Upper lobe of left lung (tissue), 6 donors: ENCODE data around the gene COL19A1. TPM values are rescaled to one million over a fixed set of nuclear protein-coding genes. Genes with fewer than 3 reads are reported as not detected.

Source experiments
- ATAC-seq, 2 donors: fragments of 200-7000 bp; cut with Tn5 transposase; one replicate each; pipeline ENCODE4 v1.9.1; 2022; ENCODE audit warnings: mild to moderate bottlenecking in 2 of 2, moderate library complexity in 2 of 2; ENCODE audit not compliant: low FRiP score in 2 of 2
- DNase-seq, 2 donors: peaks; one replicate each; pipeline ENCODE4 v3.0.0-alpha.2; 2019 to 2020
- H3K27ac ChIP-seq, 4 donors: fragments of 200-600 bp; sonication (generic); one replicate each; pipeline ENCODE4 v1.5.1; 2016 to 2019
- H3K27me3 ChIP-seq, 4 donors: fragments of 200-600 bp; sonication (generic); one replicate each; pipeline ENCODE4 v1.5.1; 2017 to 2019
- H3K36me3 ChIP-seq, 4 donors: fragments of 200-600 bp; sonication (generic); one replicate each; pipeline ENCODE4 v1.5.1; 2016 to 2019
- H3K4me1 ChIP-seq, 4 donors: fragments of 200-600 bp; sonication (generic); one replicate each; pipeline ENCODE4 v1.5.1; 2018 to 2019
- H3K4me3 ChIP-seq, 4 donors: fragments of 200-600 bp; sonication (generic); one replicate each; pipeline ENCODE4 v1.5.1; 2017 to 2019; ENCODE audit warnings: mild to moderate bottlenecking in 2 of 4, moderate library complexity in 1 of 4
- H3K9me3 ChIP-seq, 4 donors: fragments of 200-600 bp; sonication (generic); one replicate each; pipeline ENCODE4 v1.5.1; 2018 to 2019
- EP300 ChIP-seq, 4 donors: sonication (generic); formaldehyde crosslinking; IDR thresholded peaks; one replicate each; pipeline ENCODE4 v1.5.1; 2017; ENCODE audit warnings: antibody characterized with exemption in 4 of 4, control low read depth in 2 of 4
- POLR2A ChIP-seq, 4 donors: fragments of 450-650 bp; IDR thresholded peaks; one replicate each; pipeline ENCODE4 v1.5.1; 2016 to 2017; ENCODE audit warnings: antibody characterized with exemption in 4 of 4, mild to moderate bottlenecking in 2 of 4
- POLR2AphosphoS5 ChIP-seq, 2 donors: sonication (generic); formaldehyde crosslinking; IDR thresholded peaks; one replicate each; pipeline ENCODE4 v1.5.1; 2017; ENCODE audit warnings: antibody characterized with exemption in 2 of 2
- WGBS, 2 donors: methylation state at CpG; one replicate each; pipeline ENCODE4 v1.1.5; 2017 to 2018; 5-methylcytosine and 5-hydroxymethylcytosine counted together
- total RNA-seq, 6 donors: library from RNA; depleted of rRNA in 4 of 6; stranded (reverse); fragments of >200 nt in 4 of 6; gene quantifications; one replicate each; pipeline versions ENCODE4 v1.1.0 to v1.2.1, GENCODE V29; 2016 to 2021
- TF ChIP-seq, protein P1 (sequence below), 6 experiments: fragments of 450-650 bp in 4 of 6; fragments of 200-600 bp in 2 of 6; sonication (generic) in 2 of 6; IDR thresholded peaks; one replicate each; pipeline ENCODE4 v1.5.1; 2016 to 2019; ENCODE audit warnings: antibody characterized with exemption in 6 of 6
- donor health status: DM: no; HTN: no; CAD: no; lungs with moderate emphysema.
- donor health status: DM: no; HTN: yes; CAD: no; lungs with severe emphysema.

Gene COL19A1
- total RNA-seq, 6 donors from 2014 or later, result 0.49 to 1.0 TPM; not detected in 4

GRCh38 chr6:70130865-70131264 lies 264.5 kb downstream of the COL19A1 start:
- WGBS, 2 donors, result 77 to 91% methylated on average over 1 of the region's 1 CpG
- no peak for ATAC-seq
- H3K9me3 ChIP-seq, result no peaks in the 10 kb centered on the region
- no peak overlapping the region for H3K27ac ChIP-seq
- TF ChIP-seq EP300 (IDR thresholded peaks at IDR 0.05) (no peak), POLR2A (IDR thresholded peaks at IDR 0.05) (no peak), POLR2AphosphoS5 (IDR thresholded peaks at IDR 0.05) (no peak)
- TF ChIP-seq, protein P1, sequence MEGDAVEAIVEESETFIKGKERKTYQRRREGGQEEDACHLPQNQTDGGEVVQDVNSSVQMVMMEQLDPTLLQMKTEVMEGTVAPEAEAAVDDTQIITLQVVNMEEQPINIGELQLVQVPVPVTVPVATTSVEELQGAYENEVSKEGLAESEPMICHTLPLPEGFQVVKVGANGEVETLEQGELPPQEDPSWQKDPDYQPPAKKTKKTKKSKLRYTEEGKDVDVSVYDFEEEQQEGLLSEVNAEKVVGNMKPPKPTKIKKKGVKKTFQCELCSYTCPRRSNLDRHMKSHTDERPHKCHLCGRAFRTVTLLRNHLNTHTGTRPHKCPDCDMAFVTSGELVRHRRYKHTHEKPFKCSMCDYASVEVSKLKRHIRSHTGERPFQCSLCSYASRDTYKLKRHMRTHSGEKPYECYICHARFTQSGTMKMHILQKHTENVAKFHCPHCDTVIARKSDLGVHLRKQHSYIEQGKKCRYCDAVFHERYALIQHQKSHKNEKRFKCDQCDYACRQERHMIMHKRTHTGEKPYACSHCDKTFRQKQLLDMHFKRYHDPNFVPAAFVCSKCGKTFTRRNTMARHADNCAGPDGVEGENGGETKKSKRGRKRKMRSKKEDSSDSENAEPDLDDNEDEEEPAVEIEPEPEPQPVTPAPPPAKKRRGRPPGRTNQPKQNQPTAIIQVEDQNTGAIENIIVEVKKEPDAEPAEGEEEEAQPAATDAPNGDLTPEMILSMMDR (IDR thresholded peaks at IDR 0.05), result no peak
- H3K36me3 ChIP-seq, result no peaks in the 10 kb centered on the region
- no peaks in the 10 kb centered on the region for H3K4me1 ChIP-seq
- H3K4me3 ChIP-seq, result no peak overlapping the region
- no peaks in the 10 kb centered on the region for H3K27me3 ChIP-seq
- DNase-seq, result no peak

- no peak overlapping the region for H3K27ac ChIP-seq
- H3K27me3 ChIP-seq, result no peaks in the 10 kb centered on the region
- 76 to 78% methylated on average over 2 of the region's 2 CpGs for WGBS, 2 donors
- no peaks in the 10 kb centered on the region for H3K36me3 ChIP-seq
- DNase-seq, result no peak
- H3K9me3 ChIP-seq, result no peaks in the 10 kb centered on the region
- no peak for ATAC-seq
- no peaks in the 10 kb centered on the region for H3K4me1 ChIP-seq
- H3K4me3 ChIP-seq, result no peak overlapping the region
- TF ChIP-seq POLR2A (IDR thresholded peaks at IDR 0.05) (no peak), POLR2AphosphoS5 (IDR thresholded peaks at IDR 0.05) (no peak), EP300 (IDR thresholded peaks at IDR 0.05) (no peak)
- TF ChIP-seq, protein P1 (IDR thresholded peaks at IDR 0.05), result no peak
Observed at GRCh38 chr6:70131528-70131927, 265.2 kb downstream of the COL19A1 start.

DNA sequence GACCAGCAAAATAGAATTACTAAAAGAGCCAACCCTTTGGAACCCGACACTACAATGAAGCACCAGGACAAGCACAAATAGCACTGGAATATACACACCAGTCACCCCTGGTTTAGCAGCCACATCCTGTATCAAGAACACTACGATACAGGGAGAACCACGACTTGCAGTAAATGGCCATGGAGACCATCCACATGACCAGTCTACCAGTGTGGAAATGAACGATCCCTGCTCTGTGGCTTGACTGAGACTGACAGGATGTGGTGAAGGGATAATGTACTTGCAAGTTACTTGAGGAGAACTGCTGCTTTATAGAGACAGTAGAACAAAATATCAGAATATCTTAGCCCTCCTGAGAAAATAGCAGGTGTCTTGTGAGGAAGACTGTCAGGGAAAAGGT lies 266.9 kb downstream of the COL19A1 start:
- no peaks in the 10 kb centered on the region for H3K4me1 ChIP-seq
- no peaks in the 10 kb centered on the region for H3K27me3 ChIP-seq
- TF ChIP-seq POLR2AphosphoS5 (IDR thresholded peaks at IDR 0.05) (no peak), POLR2A (IDR thresholded peaks at IDR 0.05) (no peak), EP300 (IDR thresholded peaks at IDR 0.05) (no peak)
- TF ChIP-seq, protein P1 (IDR thresholded peaks at IDR 0.05), result no peak
- ATAC-seq (no peak), DNase-seq (no peak)
- H3K4me3 ChIP-seq, result no peak overlapping the region
- WGBS, 2 donors, result 74 to 76% methylated on average over 4 of the region's 4 CpGs
- H3K9me3 ChIP-seq, result no peaks in the 10 kb centered on the region
- H3K27ac ChIP-seq, result no peak overlapping the region
- H3K36me3 ChIP-seq, result no peaks in the 10 kb centered on the region

DNA sequence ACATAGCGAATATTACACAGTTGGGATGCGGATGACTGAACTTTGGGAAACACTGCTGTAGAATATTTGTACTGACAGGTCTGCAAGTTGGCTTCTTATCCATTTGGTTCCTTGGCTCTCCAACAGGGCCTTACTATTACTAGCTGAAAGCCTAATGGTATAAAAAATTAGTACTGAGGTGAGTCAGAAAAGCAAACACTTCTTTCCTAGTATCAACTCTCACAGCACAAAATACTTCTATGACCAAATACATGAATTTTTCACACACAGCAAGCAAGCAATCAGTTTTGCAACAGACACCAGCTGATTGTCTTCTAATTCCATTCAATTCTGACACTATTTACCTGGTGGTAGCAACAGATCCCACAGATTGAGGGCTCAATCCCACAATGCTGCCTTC lies 268.2 kb downstream of the COL19A1 start:
- DNase-seq, result no peak
- Histone ChIP-seq H3K36me3 (no peaks in the 10 kb centered on the region), H3K4me3 (no peak overlapping the region), H3K4me1 (no peaks in the 10 kb centered on the region), H3K27me3 (no peaks in the 10 kb centered on the region), H3K9me3 (no peaks in the 10 kb centered on the region), H3K27ac (no peak overlapping the region)
- no peak for ATAC-seq
- TF ChIP-seq EP300 (IDR thresholded peaks at IDR 0.05) (no peak), POLR2A (IDR thresholded peaks at IDR 0.05) (no peak), POLR2AphosphoS5 (IDR thresholded peaks at IDR 0.05) (no peak)
- TF ChIP-seq, protein P1 (IDR thresholded peaks at IDR 0.05), result no peak
- 97 to 98% methylated on average over 2 of the region's 2 CpGs for WGBS, 2 donors
